Stimulated activated CD4-positive, alpha-beta T cell treated with anti-CD3 and anti-CD28 coated beads, Interleukin-15, amount 100 ng/mL, for 24 hours (primary cell): ENCODE data around the gene UNC5C.

Source experiments
- DNase-seq: peaks from one replicate; pipeline ENCODE4 v3.0.0-alpha.2; 2020

Gene UNC5C

GRCh38 chr4:95517576-95518345, 31.0 kb downstream of the UNC5C start:
- no peak for DNase-seq

GRCh38 chr4:95516528-95517017, 32.2 kb downstream of the UNC5C start:
- no peak for DNase-seq

GRCh38 chr4:95515589-95515988, 33.2 kb downstream of the UNC5C start:
- DNase-seq: no peak

DNA sequence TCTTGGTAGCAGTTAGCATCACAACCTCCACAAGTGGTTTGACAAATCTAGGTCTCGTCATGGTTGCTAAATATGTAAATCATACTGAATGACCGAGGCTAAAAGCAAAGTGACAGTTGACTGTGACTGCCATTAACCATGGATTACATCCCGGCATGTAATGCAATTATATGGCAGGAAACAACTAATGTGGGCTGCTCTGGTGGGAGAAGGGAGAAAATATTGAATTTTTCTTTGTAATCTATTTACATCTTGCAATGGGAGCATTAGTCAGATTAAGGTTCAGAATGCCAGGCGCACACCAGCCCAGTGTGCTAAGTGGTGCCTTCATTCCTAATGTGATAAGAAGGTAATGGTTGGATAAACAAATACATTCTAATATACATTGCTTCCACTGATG, 35.8 kb downstream of the UNC5C start:
- no peak for DNase-seq

DNA sequence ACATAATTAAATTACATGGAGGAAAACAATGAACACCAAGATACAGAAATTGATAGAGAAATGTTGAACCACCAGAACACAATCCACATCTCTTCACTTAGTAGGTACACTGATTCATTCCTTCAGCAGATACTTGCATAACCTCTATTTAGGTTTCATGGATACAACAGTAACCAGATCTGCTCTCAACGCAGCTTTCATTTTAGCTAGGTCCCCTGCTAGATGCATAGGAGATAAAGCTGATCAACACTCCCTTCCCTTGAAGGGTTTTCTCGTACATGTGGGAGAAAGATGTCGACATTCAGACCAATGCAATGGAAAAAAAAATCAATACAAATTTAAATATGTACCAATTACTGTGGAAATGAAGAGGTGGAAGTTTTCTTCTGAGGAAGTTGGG, 37.3 kb downstream of the UNC5C start:
- DNase-seq: no peak

DNA sequence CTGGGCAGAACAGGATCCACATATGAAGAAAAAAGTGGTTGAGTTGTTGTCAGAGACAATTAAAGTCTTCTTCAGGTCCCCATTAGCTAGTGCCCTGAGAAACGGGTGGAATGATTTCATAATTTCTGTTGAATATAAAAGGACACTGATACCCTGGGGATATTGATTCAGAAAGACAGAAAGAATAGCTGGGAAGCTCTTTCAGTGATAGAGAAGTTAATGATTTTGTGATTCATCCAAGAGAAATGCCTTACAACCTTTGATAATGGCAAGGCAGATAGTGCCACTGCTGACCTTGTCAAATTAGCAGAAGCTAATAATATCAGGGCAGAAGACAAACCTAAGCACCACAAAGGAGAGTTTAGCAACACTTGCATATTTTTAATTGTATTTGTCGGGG, 37.9 kb downstream of the UNC5C start:
- DNase-seq: no peak

DNA sequence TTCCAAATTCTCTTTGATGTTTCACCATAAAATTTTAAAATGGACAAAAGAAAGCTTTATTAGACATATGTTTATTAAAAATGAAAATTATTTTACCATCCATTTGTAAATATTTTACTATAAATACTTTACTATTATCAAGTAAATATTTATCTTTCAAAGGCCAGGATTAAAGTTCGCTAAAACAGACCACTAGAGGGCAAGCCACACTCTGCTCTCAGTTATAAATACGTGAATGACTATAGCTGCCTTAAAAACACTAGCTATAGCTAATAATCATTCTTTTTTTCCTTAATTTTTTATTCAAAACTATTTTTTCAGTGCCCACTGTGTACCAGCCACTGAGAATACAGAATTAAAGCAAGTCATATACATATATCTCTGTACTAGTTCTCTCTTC, 38.6 kb downstream of the UNC5C start:
- no peak for DNase-seq

- DNase-seq: no peak
Observed at GRCh38 chr4:95508421-95508820, 40.4 kb downstream of the UNC5C start.

- no peak for DNase-seq
Observed at GRCh38 chr4:95507561-95507960, 41.2 kb downstream of the UNC5C start.

GRCh38 chr4:95507147-95507546, 41.6 kb downstream of the UNC5C start:
- DNase-seq: no peak

DNA sequence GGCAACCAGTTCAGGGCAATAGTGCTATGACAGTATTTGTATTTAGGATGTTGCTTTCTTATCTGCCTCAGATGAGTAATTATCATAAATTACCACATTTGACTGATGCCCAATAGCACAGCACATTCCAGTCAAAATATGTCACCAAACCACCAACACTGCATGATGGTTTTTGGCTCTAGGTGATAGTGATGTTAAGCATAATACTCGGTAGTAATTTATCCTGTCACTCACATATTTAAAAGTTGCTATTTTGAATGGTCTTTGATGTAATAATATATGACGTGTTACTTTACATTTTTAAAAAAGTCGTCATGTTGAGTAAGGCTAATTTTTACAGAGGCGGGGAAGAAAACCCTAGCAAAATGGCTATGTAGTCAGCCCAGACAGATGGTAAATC, 42.5 kb downstream of the UNC5C start:
- DNase-seq: no peak

GRCh38 chr4:95505799-95506198, 43.0 kb downstream of the UNC5C start:
- DNase-seq: no peak

GRCh38 chr4:95505151-95505550, 43.6 kb downstream of the UNC5C start:
- DNase-seq: no peak

DNA sequence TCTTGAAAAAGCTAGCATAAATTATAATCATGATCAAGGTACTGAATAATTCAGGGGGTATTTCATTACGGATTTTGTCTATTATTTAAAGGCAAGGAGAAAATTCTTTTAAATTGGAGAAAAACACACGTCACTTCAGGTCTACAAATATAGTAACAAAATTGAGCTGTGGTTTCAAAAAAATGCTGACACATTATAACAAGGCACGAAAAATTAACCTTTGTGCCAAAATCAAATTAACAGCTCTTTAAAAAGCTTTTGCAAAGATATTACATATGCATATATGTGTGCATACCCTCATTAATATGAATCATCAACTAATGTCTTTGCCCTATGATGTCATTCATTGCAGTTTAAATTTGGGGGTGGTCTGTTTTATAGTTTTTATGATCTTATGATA, 44.3 kb downstream of the UNC5C start:
- DNase-seq: no peak

GRCh38 chr4:95500361-95500760, 48.4 kb downstream of the UNC5C start:
- DNase-seq: no peak

DNA sequence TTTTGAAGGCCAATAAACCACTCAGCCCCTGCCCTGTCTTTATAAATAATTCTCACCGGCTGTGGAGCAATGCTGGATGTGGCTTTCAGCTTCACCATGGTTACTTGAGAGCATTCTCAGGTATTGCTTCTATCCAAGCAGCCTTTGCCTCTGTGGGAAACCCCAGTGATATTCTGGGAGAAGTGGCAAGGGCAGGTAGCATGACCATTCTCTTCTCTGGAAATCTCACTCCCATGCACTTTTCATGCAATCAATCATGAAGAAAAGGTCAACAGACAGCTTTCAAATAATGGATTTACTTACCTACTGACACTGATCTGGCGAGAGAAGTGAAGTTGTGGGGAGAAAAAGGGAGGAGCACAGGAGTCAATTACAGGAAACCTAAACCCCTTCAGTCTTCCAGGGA, 49.5 kb downstream of the UNC5C start:
- DNase-seq: no peak

DNA sequence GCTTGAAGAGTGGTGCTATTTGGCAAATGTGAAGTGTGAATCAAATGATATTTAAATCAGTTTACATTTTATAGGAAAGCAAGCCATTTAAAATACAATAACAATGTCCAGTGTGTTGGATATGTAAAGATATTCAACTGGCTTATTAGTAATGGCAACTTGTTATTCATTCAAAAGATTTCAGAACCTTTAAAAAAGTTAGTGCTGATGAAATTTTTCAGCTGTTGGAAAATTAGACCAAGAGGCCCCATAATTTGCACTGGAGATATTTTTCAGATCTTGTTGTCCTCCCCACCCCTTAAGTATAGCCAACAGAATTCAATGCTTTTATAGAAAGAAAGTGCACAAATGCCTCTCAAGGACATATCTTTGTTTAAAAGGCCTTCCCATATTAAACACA, 54.6 kb downstream of the UNC5C start:
- DNase-seq: no peak

- DNase-seq: no peak
Observed at GRCh38 chr4:95478679-95479078, 70.1 kb downstream of the UNC5C start.

DNA sequence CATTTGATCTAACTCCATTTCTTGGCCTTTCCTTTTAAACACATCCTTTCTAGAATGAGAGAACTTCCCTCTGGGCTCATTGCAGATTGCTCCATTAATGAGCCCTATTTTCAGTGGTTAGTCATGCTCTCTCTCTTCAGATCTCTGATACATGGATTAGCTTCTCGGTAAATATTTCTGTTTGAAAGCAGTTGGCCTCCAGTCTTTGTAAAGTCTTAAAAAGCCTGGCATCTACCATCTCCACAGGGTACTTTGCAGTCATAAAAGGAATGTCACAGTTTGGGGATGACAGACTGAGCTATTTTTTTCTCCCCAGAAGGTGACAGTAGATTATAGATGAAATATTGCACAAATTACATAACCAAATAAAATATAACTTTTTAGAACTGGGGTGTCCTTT, 72.7 kb downstream of the UNC5C start:
- no peak for DNase-seq

- no peak for DNase-seq
Observed at GRCh38 chr4:95472534-95472933, 76.2 kb downstream of the UNC5C start.

GRCh38 chr4:95470622-95471021, 78.2 kb downstream of the UNC5C start:
- no peak for DNase-seq

- DNase-seq: no peak
Observed at GRCh38 chr4:95469617-95470016, 79.2 kb downstream of the UNC5C start.

DNA sequence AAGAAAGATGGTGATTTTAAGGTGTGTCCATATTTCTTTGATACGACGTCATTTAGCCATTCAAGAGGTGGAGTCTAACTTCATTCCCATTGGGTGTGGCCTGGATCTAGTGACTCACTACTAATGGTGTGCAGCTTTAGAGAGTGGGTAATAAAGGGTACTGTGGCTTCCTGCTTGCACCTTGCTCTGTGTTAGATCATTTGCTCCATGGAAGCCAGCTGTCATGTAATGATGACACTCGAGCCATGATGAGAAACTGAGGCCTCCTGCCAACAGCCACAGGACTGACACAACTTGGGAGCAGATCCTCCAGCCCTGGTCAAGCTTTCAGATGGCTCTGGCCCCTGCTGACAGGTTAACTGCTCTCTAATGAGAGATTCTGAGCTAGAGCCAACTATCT, 82.0 kb downstream of the UNC5C start:
- DNase-seq: no peak

DNA sequence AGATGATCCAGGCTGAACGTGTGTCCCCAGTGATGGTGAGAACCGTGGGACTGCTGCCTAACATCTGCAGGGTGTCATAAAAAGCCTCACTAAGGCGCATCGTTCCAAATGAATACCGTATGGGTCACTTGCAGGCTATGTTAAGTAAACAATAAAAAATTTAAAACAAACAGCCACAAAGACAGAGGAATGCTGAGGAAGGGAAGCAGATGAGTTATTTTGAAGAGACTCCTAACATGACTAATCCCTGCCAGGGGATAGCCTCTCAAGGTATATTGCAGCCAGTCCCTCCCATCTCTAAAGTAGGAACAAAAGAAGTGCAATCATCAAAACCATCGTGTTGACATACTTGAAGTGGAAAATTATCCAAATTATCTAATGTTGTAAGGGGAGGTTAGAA, 83.8 kb downstream of the UNC5C start:
- DNase-seq: no peak

- no peak for DNase-seq
Observed at GRCh38 chr4:95462921-95463320, 85.9 kb downstream of the UNC5C start.
